HepG2 (cell line): ENCODE results near the gene CMIP. TPM values are rescaled to one million over a fixed set of nuclear protein-coding genes. Genes with fewer than 3 reads are reported as not detected.
A peak's percentile ranks its signal among the peaks of the same experiment; 100 is the strongest.

Experiments used
- ARID3A ChIP-seq: IDR thresholded peaks from 2 replicates; pipeline ENCODE4 v1.6.1; 2012; ENCODE audit warnings: low read depth, low read length, improper control_type of control experiment
- CHCHD3 ChIP-seq: sonication (generic); formaldehyde crosslinking; IDR thresholded peaks from 2 replicates; pipeline ENCODE4 v1.8.0; 2022; ENCODE audit warnings: mild to moderate bottlenecking, missing genetic modification reagents, moderate library complexity
- DMTF1 ChIP-seq: sonication (generic); formaldehyde crosslinking; IDR thresholded peaks from 2 replicates; pipeline ENCODE4 v1.4.0; 2020; ENCODE audit warnings: mild to moderate bottlenecking, missing genetic modification reagents
- E2F2 ChIP-seq: sonication (generic); formaldehyde crosslinking; IDR thresholded peaks from 2 replicates; pipeline ENCODE4 v1.4.0; 2020; ENCODE audit warnings: missing genetic modification reagents, borderline replicate concordance
- ETV6 ChIP-seq: sonication (generic); formaldehyde crosslinking; conservative IDR thresholded peaks from 2 replicates; pipeline ENCODE4 v1.4.0; 2020; ENCODE audit warnings: missing genetic modification reagents
- KLF9 ChIP-seq: IDR thresholded peaks from 2 replicates; pipeline ENCODE4 v1.6.1; 2016; ENCODE audit warnings: low read depth
- LCORL ChIP-seq, 2 experiments: fragments of 450-650 bp in 1 of 2; sonication (generic) in 1 of 2; formaldehyde crosslinking in 1 of 2; IDR thresholded peaks; 2 replicates each; pipeline versions ENCODE4 v1.5.0 to v1.6.1; 2017 to 2020; ENCODE audit warnings: antibody characterized with exemption in 1 of 2, missing genetic modification reagents in 1 of 2
- MED13 ChIP-seq: sonication (generic); formaldehyde crosslinking; IDR thresholded peaks from 2 replicates; pipeline ENCODE4 v1.5.0; 2020; ENCODE audit warnings: missing genetic modification reagents
- MEF2D ChIP-seq: sonication (generic); formaldehyde crosslinking; IDR thresholded peaks from 2 replicates; pipeline ENCODE4 v1.5.1; 2020; ENCODE audit warnings: mild to moderate bottlenecking, missing genetic modification reagents
- MTA1 ChIP-seq: sonication (generic); formaldehyde crosslinking; IDR thresholded peaks from 2 replicates; pipeline ENCODE4 v1.4.0; 2020; ENCODE audit warnings: missing genetic modification reagents, mild to moderate bottlenecking, borderline replicate concordance
- PRDM15 ChIP-seq: sonication (generic); formaldehyde crosslinking; IDR thresholded peaks from 2 replicates; pipeline ENCODE4 v1.4.0; 2020; ENCODE audit warnings: missing genetic modification reagents
- SP5 ChIP-seq: IDR thresholded peaks from 2 replicates; pipeline ENCODE4 v1.6.1; 2016; ENCODE audit warnings: low read depth, borderline replicate concordance
- TEAD2 ChIP-seq: sonication (generic); formaldehyde crosslinking; IDR thresholded peaks from 2 replicates; pipeline ENCODE4 v1.9.0; 2021; ENCODE audit warnings: missing genetic modification reagents
- ZKSCAN1 ChIP-seq: fragments of 150-350 bp; IDR thresholded peaks from 2 replicates; pipeline ENCODE4 v1.6.1; 2014; ENCODE audit warnings: low read length
- ZNF101 ChIP-seq: sonication (generic); formaldehyde crosslinking; IDR thresholded peaks from 2 replicates; pipeline ENCODE4 v1.4.0; 2020; ENCODE audit warnings: mild to moderate bottlenecking, low read depth, missing genetic modification reagents, borderline replicate concordance
- ZNF572 ChIP-seq: sonication (generic); formaldehyde crosslinking; IDR thresholded peaks from 2 replicates; pipeline ENCODE4 v1.5.1; 2020; ENCODE audit warnings: mild to moderate bottlenecking, missing genetic modification reagents
- ZNF703 ChIP-seq: sonication (generic); formaldehyde crosslinking; IDR thresholded peaks from 2 replicates; pipeline ENCODE4 v1.5.1; 2020; ENCODE audit warnings: missing genetic modification reagents, mild to moderate bottlenecking, moderate library complexity, borderline replicate concordance
- ZNF740 ChIP-seq: sonication (generic); formaldehyde crosslinking; IDR thresholded peaks from 2 replicates; pipeline ENCODE4 v1.4.0; 2020; ENCODE audit warnings: missing genetic modification reagents
- ZZZ3 ChIP-seq: sonication (generic); formaldehyde crosslinking; IDR thresholded peaks from 2 replicates; pipeline ENCODE4 v1.4.0; 2020; ENCODE audit warnings: missing genetic modification reagents, mild to moderate bottlenecking, borderline replicate concordance
- polyA plus RNA-seq, 8 experiments: library from polyadenylated mRNA; depleted of rRNA in 3 of 8; stranded (reverse) in 7 of 8; unstranded in 1 of 8; fragments of >200 nt; fragmentation: Illumina TruSeq in 4 of 8; extraction: Trizol in 4 of 8; gene quantifications; 2 replicates each; pipeline versions ENCODE4 v1.2.1 to v1.2.3, GENCODE V29; 2011 to 2016; ENCODE audit warnings: low read depth in 4 of 8, missing spikeins in 1 of 8, mixed read lengths in 1 of 8; ENCODE audit not compliant: insufficient read depth in 1 of 8
- total RNA-seq, 5 experiments: library from RNA; depleted of rRNA; stranded (reverse); fragments of >200 nt; fragmentation: Illumina TruSeq; extraction: Trizol; gene quantifications; 2 replicates each; pipeline ENCODE4 v1.2.3, GENCODE V29; 2016; ENCODE audit warnings: low read depth in 1 of 5

CMIP gene
- total and polyA plus RNA-seq, 2 of the 13 experiments (the other 11 are each of a cell fraction or from before 2014, with no cell fraction given), result 10.9 to 18.1 TPM

- TF ChIP-seq ZNF572 (no peak), ZNF703 (CRISPR knock-in tag) (no peak), ZKSCAN1 (no peak), ARID3A (peak; percentile 81; the same call in 1 of the 2 replicates), TEAD2 (CRISPR knock-in tag) (no peak), E2F2 (CRISPR knock-in tag) (no peak), CHCHD3 (no peak), SP5 (CRISPR knock-in tag) (no peak), ZNF740 (CRISPR knock-in tag) (no peak), LCORL (IDR thresholded peaks at IDR 0.05) (no peak), LCORL (CRISPR knock-in tag; IDR thresholded peaks at IDR 0.05) (no peak), ZZZ3 (no peak), MED13 (CRISPR knock-in tag) (no peak), KLF9 (CRISPR knock-in tag) (no peak), ZNF101 (no peak), DMTF1 (no peak), PRDM15 (CRISPR knock-in tag) (0 out of 2 replicates have a peak, but pooled peaks have one; percentile 46), ETV6 (CRISPR knock-in tag) (no peak), MTA1 (no peak), MEF2D (CRISPR knock-in tag) (0 out of 2 replicates have a peak, but pooled peaks have one; percentile 15)
Observed at GRCh38 chr16:81405702-81406113, 38.9 kb upstream of the CMIP start (continued).
